Panc1 (cell line): Measurements from ENCODE around the gene ADSS2.

Source experiments
- POLR2AphosphoS5 ChIP-seq: IDR thresholded peaks from 2 replicates; pipeline ENCODE4 v1.6.1; 2012; ENCODE audit warnings: mild to moderate bottlenecking, low read depth, low read length, moderate library complexity
- SIN3A ChIP-seq: IDR thresholded peaks from 2 replicates; pipeline ENCODE4 v1.6.1; 2012; ENCODE audit warnings: low read depth, mild to moderate bottlenecking, low read length, moderate library complexity, borderline replicate concordance; ENCODE audit not compliant: insufficient read depth
- TF ChIP-seq, protein P1 (sequence below): fragments of 450-650 bp; IDR thresholded peaks from 2 replicates; pipeline ENCODE4 v1.5.1; 2017; ENCODE audit warnings: mild to moderate bottlenecking
- TF ChIP-seq, protein P2 (sequence below), 2 experiments: IDR thresholded peaks; 2 replicates each; pipeline ENCODE4 v1.6.1; 2011 to 2012; ENCODE audit warnings: low read depth in 2 of 2, control low read depth in 1 of 2, low read length in 1 of 2, mild to moderate bottlenecking in 1 of 2, moderate library complexity in 1 of 2; ENCODE audit not compliant: insufficient read depth in 1 of 2

DNA sequence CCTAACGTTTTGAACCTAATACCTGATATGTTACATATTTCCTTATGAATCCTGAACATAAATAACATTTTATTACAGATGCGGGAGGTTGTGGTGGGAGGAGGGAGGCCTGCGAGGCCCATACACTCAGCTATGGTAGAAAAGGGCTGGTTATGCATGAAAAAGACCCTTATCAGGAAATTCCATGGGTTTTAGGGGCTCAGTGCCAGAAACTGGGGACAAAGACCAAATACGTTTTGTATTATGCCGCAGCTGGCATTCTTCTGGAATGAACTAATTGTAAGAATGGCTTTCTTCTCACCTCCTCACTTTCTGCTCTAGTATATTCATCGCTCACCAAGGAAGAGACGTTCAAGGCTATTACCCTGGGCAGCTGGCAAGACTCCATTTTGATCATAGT lies 76.7 kb downstream of the ADSS2 start:
- TF ChIP-seq, protein P1, sequence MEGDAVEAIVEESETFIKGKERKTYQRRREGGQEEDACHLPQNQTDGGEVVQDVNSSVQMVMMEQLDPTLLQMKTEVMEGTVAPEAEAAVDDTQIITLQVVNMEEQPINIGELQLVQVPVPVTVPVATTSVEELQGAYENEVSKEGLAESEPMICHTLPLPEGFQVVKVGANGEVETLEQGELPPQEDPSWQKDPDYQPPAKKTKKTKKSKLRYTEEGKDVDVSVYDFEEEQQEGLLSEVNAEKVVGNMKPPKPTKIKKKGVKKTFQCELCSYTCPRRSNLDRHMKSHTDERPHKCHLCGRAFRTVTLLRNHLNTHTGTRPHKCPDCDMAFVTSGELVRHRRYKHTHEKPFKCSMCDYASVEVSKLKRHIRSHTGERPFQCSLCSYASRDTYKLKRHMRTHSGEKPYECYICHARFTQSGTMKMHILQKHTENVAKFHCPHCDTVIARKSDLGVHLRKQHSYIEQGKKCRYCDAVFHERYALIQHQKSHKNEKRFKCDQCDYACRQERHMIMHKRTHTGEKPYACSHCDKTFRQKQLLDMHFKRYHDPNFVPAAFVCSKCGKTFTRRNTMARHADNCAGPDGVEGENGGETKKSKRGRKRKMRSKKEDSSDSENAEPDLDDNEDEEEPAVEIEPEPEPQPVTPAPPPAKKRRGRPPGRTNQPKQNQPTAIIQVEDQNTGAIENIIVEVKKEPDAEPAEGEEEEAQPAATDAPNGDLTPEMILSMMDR = no peak
- TF ChIP-seq POLR2AphosphoS5 = no peak
- no peak for TF ChIP-seq SIN3A
- TF ChIP-seq, protein P2, sequence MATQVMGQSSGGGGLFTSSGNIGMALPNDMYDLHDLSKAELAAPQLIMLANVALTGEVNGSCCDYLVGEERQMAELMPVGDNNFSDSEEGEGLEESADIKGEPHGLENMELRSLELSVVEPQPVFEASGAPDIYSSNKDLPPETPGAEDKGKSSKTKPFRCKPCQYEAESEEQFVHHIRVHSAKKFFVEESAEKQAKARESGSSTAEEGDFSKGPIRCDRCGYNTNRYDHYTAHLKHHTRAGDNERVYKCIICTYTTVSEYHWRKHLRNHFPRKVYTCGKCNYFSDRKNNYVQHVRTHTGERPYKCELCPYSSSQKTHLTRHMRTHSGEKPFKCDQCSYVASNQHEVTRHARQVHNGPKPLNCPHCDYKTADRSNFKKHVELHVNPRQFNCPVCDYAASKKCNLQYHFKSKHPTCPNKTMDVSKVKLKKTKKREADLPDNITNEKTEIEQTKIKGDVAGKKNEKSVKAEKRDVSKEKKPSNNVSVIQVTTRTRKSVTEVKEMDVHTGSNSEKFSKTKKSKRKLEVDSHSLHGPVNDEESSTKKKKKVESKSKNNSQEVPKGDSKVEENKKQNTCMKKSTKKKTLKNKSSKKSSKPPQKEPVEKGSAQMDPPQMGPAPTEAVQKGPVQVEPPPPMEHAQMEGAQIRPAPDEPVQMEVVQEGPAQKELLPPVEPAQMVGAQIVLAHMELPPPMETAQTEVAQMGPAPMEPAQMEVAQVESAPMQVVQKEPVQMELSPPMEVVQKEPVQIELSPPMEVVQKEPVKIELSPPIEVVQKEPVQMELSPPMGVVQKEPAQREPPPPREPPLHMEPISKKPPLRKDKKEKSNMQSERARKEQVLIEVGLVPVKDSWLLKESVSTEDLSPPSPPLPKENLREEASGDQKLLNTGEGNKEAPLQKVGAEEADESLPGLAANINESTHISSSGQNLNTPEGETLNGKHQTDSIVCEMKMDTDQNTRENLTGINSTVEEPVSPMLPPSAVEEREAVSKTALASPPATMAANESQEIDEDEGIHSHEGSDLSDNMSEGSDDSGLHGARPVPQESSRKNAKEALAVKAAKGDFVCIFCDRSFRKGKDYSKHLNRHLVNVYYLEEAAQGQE (IDR thresholded peaks at IDR 0.05; ENCODE audit: insufficient read depth in 1 of 2, low read depth in 2 of 2, low read length in 1 of 2) = no peak
